Activated T-cell treated with anti-CD3 and anti-CD28 coated beads, Interleukin-2, amount 50 U/mL, for 24 hours (primary cell): Measurements from ENCODE around the gene DMD.

ENCODE experiments used
- DNase-seq: peaks from one replicate; pipeline ENCODE4 v3.0.0-alpha.2; 2020
- H3K27ac Mint-ChIP-seq: 2 replicates; pipeline ENCODE4 v1.8.0; 2020; ENCODE audit warnings: mild to moderate bottlenecking, mixed read lengths
- H3K27me3 Mint-ChIP-seq: 2 replicates; pipeline ENCODE4 v1.8.0; 2020; ENCODE audit warnings: mixed read lengths
- H3K36me3 Mint-ChIP-seq: 2 replicates; pipeline ENCODE4 v1.8.0; 2020; ENCODE audit warnings: low read depth, mixed read lengths
- H3K4me1 Mint-ChIP-seq: 2 replicates; pipeline ENCODE4 v1.8.0; 2020; ENCODE audit warnings: low read depth, mixed read lengths
- H3K4me3 Mint-ChIP-seq: 2 replicates; pipeline ENCODE4 v1.8.0; 2020; ENCODE audit warnings: mild to moderate bottlenecking, moderate library complexity, mixed read lengths
- H3K9me3 Mint-ChIP-seq: 2 replicates; pipeline ENCODE4 v1.8.0; 2020; ENCODE audit warnings: mixed read lengths

Gene DMD

GRCh38 chrX:32893751-32894150 is 317.6 kb downstream of the DMD start:
- Mint-ChIP-seq H3K27me3 (peaks cover 11% of the 10 kb centered on the region), H3K36me3 (no peaks in the 10 kb centered on the region), H3K4me3 (no peak overlapping the region), H3K9me3 (no peaks in the 10 kb centered on the region), H3K4me1 (no peaks in the 10 kb centered on the region), H3K27ac (no peak overlapping the region)
- DNase-seq = no peak

- Mint-ChIP-seq H3K27ac (no peak overlapping the region), H3K27me3 (peaks cover 4% of the 10 kb centered on the region), H3K9me3 (peaks cover 2% of the 10 kb centered on the region), H3K36me3 (no peaks in the 10 kb centered on the region), H3K4me3 (no peak overlapping the region), H3K4me1 (no peaks in the 10 kb centered on the region)
- no peak for DNase-seq
Measured at GRCh38 chrX:32877592-32877991, 333.8 kb downstream of the DMD start.

DNA sequence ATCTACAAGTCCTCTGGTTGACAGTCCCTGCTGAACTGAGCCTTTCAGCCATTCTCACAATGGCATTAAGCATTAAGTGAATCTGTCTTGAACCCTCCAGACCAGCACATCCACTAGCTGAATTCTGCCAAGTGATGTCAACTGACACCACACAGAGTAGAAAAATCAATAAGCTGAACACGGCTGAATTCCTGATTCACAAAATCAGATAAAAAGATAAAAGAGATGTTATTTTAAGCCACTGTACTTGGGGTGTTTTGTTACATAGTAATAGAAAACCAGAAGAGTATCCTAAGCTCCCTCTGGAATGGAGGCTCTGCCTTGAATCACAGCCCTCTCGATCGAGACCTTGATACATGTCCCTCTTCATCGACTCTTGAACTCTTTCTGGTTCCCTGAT is 336.5 kb downstream of the DMD start:
- no peak overlapping the region for H3K27ac Mint-ChIP-seq
- no peaks in the 10 kb centered on the region for H3K36me3 Mint-ChIP-seq
- no peaks in the 10 kb centered on the region for H3K9me3 Mint-ChIP-seq
- H3K27me3 Mint-ChIP-seq = peaks cover 9% of the 10 kb centered on the region
- H3K4me1 Mint-ChIP-seq = no peaks in the 10 kb centered on the region
- H3K4me3 Mint-ChIP-seq = no peak overlapping the region
- DNase-seq = no peak

DNA sequence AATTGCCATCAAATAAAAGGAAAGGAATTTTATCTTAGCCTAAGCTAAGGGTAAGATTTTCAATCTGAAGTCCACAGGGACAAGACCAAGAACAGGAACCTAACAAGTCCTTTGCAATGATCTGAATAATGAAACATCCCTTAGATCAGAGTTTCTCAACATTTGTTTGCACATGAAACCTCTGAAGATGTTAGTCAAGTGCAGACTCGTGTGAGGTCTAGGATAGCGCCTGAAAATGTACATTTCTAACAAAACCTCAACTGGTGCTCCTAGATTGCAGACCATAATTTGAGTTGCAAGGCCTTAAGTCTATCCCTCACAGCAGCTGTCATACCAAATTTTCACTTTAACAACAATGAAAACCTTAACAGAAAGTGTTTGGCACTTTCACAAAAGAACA is 337.6 kb downstream of the DMD start:
- Mint-ChIP-seq H3K9me3 (no peaks in the 10 kb centered on the region), H3K4me1 (no peaks in the 10 kb centered on the region), H3K27me3 (peaks cover 14% of the 10 kb centered on the region), H3K27ac (no peak overlapping the region), H3K36me3 (no peaks in the 10 kb centered on the region), H3K4me3 (no peak overlapping the region)
- no peak for DNase-seq

DNA sequence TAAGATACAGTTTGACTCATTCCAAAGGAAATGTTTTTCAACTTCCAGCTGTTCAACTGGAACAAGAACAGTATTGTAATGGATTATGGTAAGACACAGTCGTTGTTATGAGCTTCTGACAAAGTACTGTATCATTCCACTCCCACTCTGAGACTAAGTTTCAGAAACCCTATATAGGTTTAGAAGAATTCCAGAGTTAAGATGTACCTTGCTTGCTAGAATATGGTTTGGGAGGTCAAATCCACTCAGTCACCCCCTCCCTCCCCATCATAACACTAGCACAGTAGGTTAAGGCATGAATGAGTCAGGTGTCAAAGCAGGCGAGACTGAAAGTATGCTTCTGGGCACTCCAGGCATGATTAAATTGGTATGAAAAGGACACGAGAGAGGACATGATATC is 339.7 kb downstream of the DMD start:
- Mint-ChIP-seq H3K27ac (no peak overlapping the region), H3K4me1 (no peaks in the 10 kb centered on the region), H3K36me3 (no peaks in the 10 kb centered on the region), H3K4me3 (no peak overlapping the region), H3K9me3 (no peaks in the 10 kb centered on the region), H3K27me3 (peaks cover 14% of the 10 kb centered on the region)
- no peak for DNase-seq

GRCh38 chrX:32868524-32868895 is 342.8 kb downstream of the DMD start:
- peaks cover 14% of the 10 kb centered on the region for H3K27me3 Mint-ChIP-seq
- no peaks in the 10 kb centered on the region for H3K9me3 Mint-ChIP-seq
- H3K27ac Mint-ChIP-seq = no peak overlapping the region
- H3K36me3 Mint-ChIP-seq = no peaks in the 10 kb centered on the region
- H3K4me1 Mint-ChIP-seq = no peaks in the 10 kb centered on the region
- H3K4me3 Mint-ChIP-seq = no peak overlapping the region
- no peak for DNase-seq

GRCh38 chrX:32867781-32868523 is 343.4 kb downstream of the DMD start:
- Mint-ChIP-seq H3K4me3 (no peak overlapping the region), H3K4me1 (no peaks in the 10 kb centered on the region), H3K27ac (no peak overlapping the region), H3K9me3 (no peaks in the 10 kb centered on the region), H3K27me3 (peaks cover 11% of the 10 kb centered on the region), H3K36me3 (no peaks in the 10 kb centered on the region)
- DNase-seq = no peak

DNA sequence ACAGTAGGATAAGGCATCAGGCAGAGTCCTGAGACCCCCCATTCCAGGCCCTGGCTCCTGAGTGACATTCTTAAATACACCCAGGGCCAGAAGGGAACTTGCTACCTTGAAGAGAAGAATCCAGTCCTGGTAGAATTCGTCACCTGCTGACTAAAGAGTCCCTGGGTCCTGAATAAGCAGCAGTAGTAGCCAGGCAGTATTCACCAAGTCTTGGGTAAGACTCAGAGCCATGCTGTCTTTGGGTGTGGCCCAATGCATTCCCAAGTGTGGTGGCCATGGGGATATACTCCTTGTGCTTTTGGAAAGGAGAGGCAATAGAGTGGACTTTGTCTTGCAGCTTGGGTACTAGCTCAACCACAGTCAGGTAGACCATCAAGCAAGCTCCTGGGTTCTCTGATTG is 359.1 kb downstream of the DMD start:
- Mint-ChIP-seq H3K36me3 (no peaks in the 10 kb centered on the region), H3K9me3 (peaks cover 5% of the 10 kb centered on the region), H3K27ac (no peak overlapping the region), H3K4me3 (no peak overlapping the region), H3K27me3 (peaks cover 32% of the 10 kb centered on the region), H3K4me1 (no peaks in the 10 kb centered on the region)
- no peak for DNase-seq

DNA sequence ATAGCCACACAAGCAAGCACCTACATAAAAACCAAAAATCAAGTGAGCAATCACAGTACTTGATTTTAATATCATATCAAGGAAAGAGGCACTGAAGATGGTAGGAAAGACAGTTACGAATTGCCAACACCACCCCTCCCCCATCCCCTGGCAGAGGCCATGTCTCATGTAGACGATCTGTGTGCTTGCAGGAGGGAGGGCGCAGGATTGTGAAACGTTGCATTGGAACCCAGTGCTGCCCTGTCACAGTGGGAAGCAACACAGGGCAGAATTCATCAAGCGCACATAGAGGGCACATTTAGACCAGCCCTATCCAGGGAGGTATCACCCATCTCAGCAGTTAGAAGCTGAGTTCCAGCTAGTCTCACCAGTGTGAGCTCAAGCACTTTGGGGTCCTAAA is 359.8 kb downstream of the DMD start:
- peaks cover 5% of the 10 kb centered on the region for H3K9me3 Mint-ChIP-seq
- H3K27ac Mint-ChIP-seq = no peak overlapping the region
- no peaks in the 10 kb centered on the region for H3K36me3 Mint-ChIP-seq
- H3K4me3 Mint-ChIP-seq = no peak overlapping the region
- no peak for DNase-seq
- peaks cover 32% of the 10 kb centered on the region for H3K27me3 Mint-ChIP-seq
- no peaks in the 10 kb centered on the region for H3K4me1 Mint-ChIP-seq

DNA sequence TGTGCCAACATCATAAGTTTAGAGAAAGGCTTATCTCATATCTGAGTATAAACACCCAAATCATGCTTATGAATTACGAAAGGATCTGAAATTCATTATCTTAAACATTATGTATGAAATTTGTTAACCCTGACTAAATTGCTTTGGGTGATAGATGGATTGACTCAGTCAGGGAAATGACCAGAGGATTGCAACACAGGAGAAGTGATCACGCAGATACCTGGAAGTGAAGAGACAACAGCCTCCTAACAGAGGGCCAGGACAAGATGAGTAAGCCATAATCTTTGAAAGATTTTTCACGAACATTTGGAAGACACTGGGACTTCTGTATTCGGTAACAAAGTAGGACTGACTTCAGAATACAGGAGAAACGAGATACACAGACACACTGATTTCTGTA is 363.4 kb downstream of the DMD start:
- Mint-ChIP-seq H3K36me3 (no peaks in the 10 kb centered on the region), H3K27me3 (peaks cover 35% of the 10 kb centered on the region), H3K4me1 (no peaks in the 10 kb centered on the region), H3K4me3 (no peak overlapping the region), H3K27ac (no peak overlapping the region), H3K9me3 (no peaks in the 10 kb centered on the region)
- no peak for DNase-seq

DNA sequence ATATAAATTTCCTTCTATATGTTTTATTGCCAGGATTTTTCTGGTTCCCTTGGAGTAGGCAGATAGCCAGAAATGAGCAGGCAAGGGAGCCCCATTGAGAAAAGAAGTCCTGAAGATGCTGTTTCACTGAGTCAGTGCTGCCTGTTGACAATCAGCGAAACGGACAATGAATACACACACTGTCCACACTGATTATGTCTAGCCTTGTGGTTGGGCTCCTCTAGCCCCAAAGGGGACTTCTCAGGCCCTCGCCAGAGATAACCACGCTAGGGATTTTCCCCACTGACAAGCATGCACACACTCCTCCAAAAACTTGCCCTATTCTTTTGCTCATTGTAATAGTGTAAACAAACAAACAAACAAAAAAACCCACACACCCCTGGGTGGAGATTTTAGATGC is 369.3 kb downstream of the DMD start:
- Mint-ChIP-seq H3K36me3 (no peaks in the 10 kb centered on the region), H3K27me3 (peaks cover 19% of the 10 kb centered on the region), H3K4me3 (no peak overlapping the region), H3K4me1 (no peaks in the 10 kb centered on the region), H3K9me3 (peaks cover 1% of the 10 kb centered on the region), H3K27ac (no peak overlapping the region)
- no peak for DNase-seq

DNA sequence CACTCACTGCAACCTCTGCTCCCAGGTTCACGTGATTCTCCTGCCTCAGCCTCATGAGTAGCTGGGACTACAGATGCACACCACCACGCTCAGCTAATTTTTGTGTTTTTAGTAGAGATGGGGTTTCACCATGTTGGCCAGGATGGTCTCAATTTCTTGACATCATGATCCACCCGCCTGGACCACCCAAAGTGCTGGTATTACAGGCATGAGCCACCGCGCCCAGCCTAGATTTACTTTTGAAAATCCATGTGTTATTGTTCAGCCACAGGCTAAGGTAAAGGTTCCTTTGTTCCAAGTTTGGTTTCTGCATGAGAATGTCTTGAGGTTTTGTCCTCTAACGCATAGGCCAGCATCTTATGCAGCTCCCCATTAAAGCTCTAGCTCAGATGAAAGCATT is 371.6 kb downstream of the DMD start:
- Mint-ChIP-seq H3K36me3 (no peaks in the 10 kb centered on the region), H3K9me3 (peaks cover 2% of the 10 kb centered on the region), H3K27me3 (peaks cover 17% of the 10 kb centered on the region), H3K27ac (no peak overlapping the region), H3K4me3 (no peak overlapping the region), H3K4me1 (no peaks in the 10 kb centered on the region)
- DNase-seq = no peak

DNA sequence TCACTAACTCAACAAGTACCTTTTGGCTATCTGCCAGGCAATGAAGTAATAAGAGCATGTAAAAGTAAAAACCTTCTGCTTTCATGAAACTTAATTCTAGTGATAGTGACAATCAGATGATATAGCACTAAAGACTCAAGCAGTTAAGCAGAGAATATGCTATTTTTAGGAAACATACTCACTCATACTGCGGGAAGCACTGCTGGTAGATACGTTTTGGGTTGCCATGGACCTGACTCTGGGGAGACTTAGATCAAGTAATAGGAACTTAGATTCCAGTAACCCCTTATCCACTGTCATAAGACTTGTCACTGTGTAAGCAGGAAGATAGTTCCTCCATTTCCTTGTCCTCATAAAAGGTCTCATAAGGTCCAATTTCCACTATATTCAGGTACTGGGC is 386.3 kb downstream of the DMD start:
- Mint-ChIP-seq H3K4me1 (no peaks in the 10 kb centered on the region), H3K36me3 (no peaks in the 10 kb centered on the region), H3K27ac (no peak overlapping the region), H3K9me3 (no peaks in the 10 kb centered on the region), H3K4me3 (no peak overlapping the region), H3K27me3 (no peaks in the 10 kb centered on the region)
- no peak for DNase-seq

GRCh38 chrX:32804034-32804433 is 407.3 kb downstream of the DMD start:
- H3K27ac Mint-ChIP-seq = no peak overlapping the region
- no peaks in the 10 kb centered on the region for H3K36me3 Mint-ChIP-seq
- H3K27me3 Mint-ChIP-seq = peaks cover 23% of the 10 kb centered on the region
- no peak overlapping the region for H3K4me3 Mint-ChIP-seq
- H3K9me3 Mint-ChIP-seq = peaks cover 4% of the 10 kb centered on the region
- DNase-seq = no peak
- H3K4me1 Mint-ChIP-seq = no peaks in the 10 kb centered on the region

DNA sequence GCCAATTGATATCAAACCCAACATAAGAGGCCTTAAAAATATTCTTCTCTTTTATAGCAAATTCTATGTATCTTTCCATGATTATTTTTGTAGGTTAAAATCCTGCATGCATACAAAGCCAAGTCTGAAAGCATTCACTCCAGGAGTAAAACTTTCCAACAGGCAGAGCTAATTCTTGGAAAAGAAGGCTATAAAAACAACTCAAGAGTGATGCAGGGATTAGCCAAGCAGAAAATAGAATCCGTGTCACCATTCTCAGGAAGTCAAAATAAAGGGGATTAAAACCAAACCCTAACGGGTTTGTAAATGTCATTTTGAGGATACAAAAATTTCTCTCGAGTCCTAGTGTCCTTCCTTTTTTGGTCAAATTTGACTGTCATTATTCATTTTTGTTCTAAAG is 412.4 kb downstream of the DMD start:
- Mint-ChIP-seq H3K4me3 (no peak overlapping the region), H3K36me3 (no peaks in the 10 kb centered on the region), H3K27me3 (peaks cover 18% of the 10 kb centered on the region), H3K27ac (no peak overlapping the region), H3K9me3 (no peaks in the 10 kb centered on the region), H3K4me1 (no peaks in the 10 kb centered on the region)
- no peak for DNase-seq

DNA sequence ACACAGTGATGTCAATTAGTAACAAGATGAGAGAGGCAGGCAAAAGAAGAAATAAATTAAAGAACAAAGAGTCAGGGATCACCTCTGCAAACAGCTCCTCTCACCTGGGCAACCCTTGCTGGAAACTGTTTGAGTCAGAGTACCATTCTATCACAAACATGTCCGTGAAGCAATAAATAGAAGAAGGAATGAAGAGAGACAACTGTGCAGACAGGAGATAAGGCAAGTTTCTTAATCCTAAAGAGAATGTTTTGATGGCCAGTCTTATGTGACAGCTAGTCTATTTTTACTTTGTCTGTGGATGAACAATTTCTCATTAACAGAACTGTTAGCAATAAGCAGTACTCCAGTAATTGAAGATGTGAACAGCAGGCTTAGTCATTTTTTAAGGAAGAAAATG is 422.4 kb downstream of the DMD start:
- H3K9me3 Mint-ChIP-seq = no peaks in the 10 kb centered on the region
- H3K4me3 Mint-ChIP-seq = no peak overlapping the region
- H3K27ac Mint-ChIP-seq = no peak overlapping the region
- peaks cover 10% of the 10 kb centered on the region for H3K27me3 Mint-ChIP-seq
- no peak for DNase-seq
- no peaks in the 10 kb centered on the region for H3K4me1 Mint-ChIP-seq
- no peaks in the 10 kb centered on the region for H3K36me3 Mint-ChIP-seq
